WI38 (cell line): ENCODE measurements around the gene AGPAT2.

Experiments used
- H3K4me3 ChIP-seq: 2 replicates; pipeline ENCODE4 v1.5.1; 2011; ENCODE audit warnings: low read depth, mild to moderate bottlenecking, control low read depth, low read length
- TF ChIP-seq, protein P1 (sequence below): IDR thresholded peaks from 2 replicates; pipeline ENCODE4 v1.5.1; 2012; ENCODE audit warnings: low read depth, mild to moderate bottlenecking, control low read depth, low read length

Gene AGPAT2

GRCh38 chr9:136690104-136690805 is 3.0 kb upstream of the AGPAT2 start:
- TF ChIP-seq, protein P1, sequence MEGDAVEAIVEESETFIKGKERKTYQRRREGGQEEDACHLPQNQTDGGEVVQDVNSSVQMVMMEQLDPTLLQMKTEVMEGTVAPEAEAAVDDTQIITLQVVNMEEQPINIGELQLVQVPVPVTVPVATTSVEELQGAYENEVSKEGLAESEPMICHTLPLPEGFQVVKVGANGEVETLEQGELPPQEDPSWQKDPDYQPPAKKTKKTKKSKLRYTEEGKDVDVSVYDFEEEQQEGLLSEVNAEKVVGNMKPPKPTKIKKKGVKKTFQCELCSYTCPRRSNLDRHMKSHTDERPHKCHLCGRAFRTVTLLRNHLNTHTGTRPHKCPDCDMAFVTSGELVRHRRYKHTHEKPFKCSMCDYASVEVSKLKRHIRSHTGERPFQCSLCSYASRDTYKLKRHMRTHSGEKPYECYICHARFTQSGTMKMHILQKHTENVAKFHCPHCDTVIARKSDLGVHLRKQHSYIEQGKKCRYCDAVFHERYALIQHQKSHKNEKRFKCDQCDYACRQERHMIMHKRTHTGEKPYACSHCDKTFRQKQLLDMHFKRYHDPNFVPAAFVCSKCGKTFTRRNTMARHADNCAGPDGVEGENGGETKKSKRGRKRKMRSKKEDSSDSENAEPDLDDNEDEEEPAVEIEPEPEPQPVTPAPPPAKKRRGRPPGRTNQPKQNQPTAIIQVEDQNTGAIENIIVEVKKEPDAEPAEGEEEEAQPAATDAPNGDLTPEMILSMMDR = no peak
- H3K4me3 ChIP-seq = no peak overlapping the region

DNA sequence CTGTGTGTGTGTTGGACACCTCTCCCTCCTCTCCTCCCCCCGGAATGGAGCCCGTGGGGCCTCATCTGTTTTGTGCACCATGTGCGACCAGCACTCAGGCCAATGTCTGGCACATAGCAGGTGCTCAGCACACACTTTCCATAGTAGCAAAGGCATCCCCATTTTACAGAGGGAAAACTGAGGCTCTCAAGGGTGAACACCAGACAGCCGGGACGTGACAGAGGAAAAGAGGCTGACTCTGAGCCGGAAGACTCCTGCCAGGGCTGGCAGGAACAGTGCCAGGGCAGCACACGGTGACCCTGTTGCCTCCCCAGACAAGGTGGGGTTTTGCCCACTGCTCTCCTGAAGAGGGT is 1.8 kb upstream of the AGPAT2 start:
- TF ChIP-seq, protein P1 = no peak
- H3K4me3 ChIP-seq = no peak overlapping the region

DNA sequence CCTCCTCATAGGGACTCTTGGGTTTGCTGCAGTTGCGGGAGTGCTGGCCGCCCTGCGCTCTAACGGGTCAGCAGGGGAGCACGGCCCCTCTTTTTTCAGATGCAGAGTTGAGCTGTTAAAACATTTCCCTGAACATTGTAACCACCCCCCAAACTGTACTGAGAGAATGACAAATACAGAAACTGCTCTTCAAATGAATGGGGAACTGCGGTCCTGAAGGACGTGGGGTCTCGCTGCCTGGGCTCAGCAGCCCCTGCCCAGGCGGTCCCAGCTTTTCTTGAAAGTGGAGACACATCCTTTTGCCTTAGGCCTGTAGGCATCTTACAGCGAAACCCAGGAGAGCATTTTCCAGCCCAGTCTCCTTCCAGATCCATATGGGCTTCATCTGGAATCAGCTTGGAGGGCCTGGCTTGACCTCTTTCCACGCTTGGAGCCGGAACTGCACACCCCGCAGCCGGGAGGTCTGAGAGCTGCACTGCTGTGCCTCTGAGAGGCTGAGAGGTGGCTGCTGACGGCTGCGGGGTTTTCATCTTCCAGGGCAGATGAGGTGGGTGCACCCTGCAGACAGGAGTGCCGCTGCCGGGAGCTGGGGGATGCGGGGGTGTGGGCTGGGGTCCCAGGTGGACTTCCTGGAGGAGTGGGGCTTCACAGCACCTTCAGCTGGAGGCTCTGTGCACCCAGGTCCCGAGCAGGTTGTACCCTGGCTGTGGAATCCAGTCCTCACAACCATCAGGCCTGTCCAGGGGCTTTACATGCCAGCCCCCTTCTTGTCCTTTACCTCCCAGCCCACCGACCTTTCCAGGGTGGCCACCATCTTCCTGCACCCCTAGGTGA is 1.2 kb upstream of the AGPAT2 start:
- TF ChIP-seq, protein P1 = no peak
- no peak overlapping the region for H3K4me3 ChIP-seq

- no peak overlapping the region for H3K4me3 ChIP-seq
Measured at GRCh38 chr9:136687721-136688223, 515 bp upstream of the AGPAT2 start.

GRCh38 chr9:136686534-136686793 is 793 bp downstream of the AGPAT2 start:
- peak overlapping the region; percentile 77 for H3K4me3 ChIP-seq
- TF ChIP-seq, protein P1 = no peak

More at GRCh38 chr9:136687721-136688223, 515 bp upstream of the AGPAT2 start:
- TF ChIP-seq, protein P1 = no peak

GRCh38 chr9:136685790-136686533 is 1.3 kb downstream of the AGPAT2 start:
- TF ChIP-seq, protein P1 = no peak
- H3K4me3 ChIP-seq = peak overlapping the region; percentile 77
